Suprapubic skin (tissue), 4 donors: ENCODE data around the gene SLC30A9. TPM values are rescaled to one million over a fixed set of nuclear protein-coding genes. Genes with fewer than 3 reads are reported as not detected.

Source experiments
- DNase-seq, 2 donors: peaks; one replicate each; pipeline ENCODE4 v3.0.0-alpha.2; 2019; ENCODE audit warnings: low spot score in 2 of 2
- H3K27ac ChIP-seq: fragments of 200-600 bp; sonication (generic); one replicate; pipeline ENCODE4 v1.5.1; 2019
- H3K27me3 ChIP-seq: fragments of 200-600 bp; sonication (generic); one replicate; pipeline ENCODE4 v1.5.1; 2019
- H3K36me3 ChIP-seq: fragments of 200-600 bp; sonication (generic); one replicate; pipeline ENCODE4 v1.5.1; 2019
- H3K4me1 ChIP-seq: fragments of 200-600 bp; sonication (generic); one replicate; pipeline ENCODE4 v1.5.1; 2019
- H3K4me3 ChIP-seq: fragments of 200-600 bp; sonication (generic); one replicate; pipeline ENCODE4 v1.5.1; 2019; ENCODE audit warnings: mild to moderate bottlenecking
- H3K9me3 ChIP-seq: fragments of 200-600 bp; sonication (generic); one replicate; pipeline ENCODE4 v1.5.1; 2019
- CTCF ChIP-seq, 2 donors: fragments of 200-600 bp in 1 of 2; fragments of 450-650 bp in 1 of 2; sonication (generic) in 1 of 2; IDR thresholded peaks; one replicate each; pipeline ENCODE4 v1.5.1; 2016 to 2019; ENCODE audit warnings: antibody characterized with exemption in 2 of 2, mild to moderate bottlenecking in 1 of 2, moderate library complexity in 1 of 2
- EP300 ChIP-seq: sonication (generic); formaldehyde crosslinking; IDR thresholded peaks from one replicate; pipeline ENCODE4 v1.6.1; 2017; ENCODE audit warnings: antibody characterized with exemption
- POLR2A ChIP-seq, 2 donors: fragments of 450-650 bp; IDR thresholded peaks; one replicate each; pipeline ENCODE4 v1.6.1; 2017; ENCODE audit warnings: antibody characterized with exemption in 2 of 2, mild to moderate bottlenecking in 2 of 2, moderate library complexity in 2 of 2
- POLR2AphosphoS5 ChIP-seq, 3 donors: sonication (generic); formaldehyde crosslinking; IDR thresholded peaks; one replicate each; pipeline ENCODE4 v1.6.1; 2017; ENCODE audit warnings: antibody characterized with exemption in 3 of 3
- WGBS: methylation state at CpG from one replicate; pipeline ENCODE4 v1.1.5; 2018; 5-methylcytosine and 5-hydroxymethylcytosine counted together
- total RNA-seq, 4 donors: library from RNA; depleted of rRNA; stranded (reverse); fragments of >200 nt; gene quantifications; one replicate each; pipeline ENCODE4 v1.1.0, GENCODE V29; 2016

SLC30A9 gene
- total RNA-seq, 4 donors from 2014 or later: 24.6 to 56.0 (median 38.8) TPM

GRCh38 chr4:41985151-41985550 is 5.2 kb upstream of the SLC30A9 start:
- Histone ChIP-seq H3K27me3 (no peaks in the 10 kb centered on the region), H3K27ac (no peak overlapping the region), H3K9me3 (no peaks in the 10 kb centered on the region), H3K4me3 (no peak overlapping the region), H3K36me3 (no peaks in the 10 kb centered on the region), H3K4me1 (peaks cover 8% of the 10 kb centered on the region)
- no peak for TF ChIP-seq POLR2A (IDR thresholded peaks at IDR 0.05)
- TF ChIP-seq CTCF (IDR thresholded peaks at IDR 0.05): no peak
- TF ChIP-seq POLR2AphosphoS5 (IDR thresholded peaks at IDR 0.05): no peak
- no peak for TF ChIP-seq EP300
- DNase-seq: no peak
- WGBS: 26% methylated on average over 1 of the region's 1 CpG

- Histone ChIP-seq H3K27me3 (no peaks in the 10 kb centered on the region), H3K27ac (peak overlapping the region; percentile 80), H3K4me3 (peak overlapping the region; percentile 92), H3K36me3 (no peaks in the 10 kb centered on the region), H3K9me3 (no peaks in the 10 kb centered on the region), H3K4me1 (peaks cover 24% of the 10 kb centered on the region)
- DNase-seq: no peak
- TF ChIP-seq EP300: peak; percentile 33
- no peak for TF ChIP-seq POLR2AphosphoS5 (IDR thresholded peaks at IDR 0.05)
- 1% methylated on average over 12 of the region's 12 CpGs for WGBS
Observed at GRCh38 chr4:41989994-41990364, 351 bp upstream of the SLC30A9 start.

GRCh38 chr4:41991916-41992767 is 1.8 kb downstream of the SLC30A9 start:
- peak overlapping the region; percentile 92 for H3K4me3 ChIP-seq
- no peak overlapping the region for H3K27ac ChIP-seq
- no peak for TF ChIP-seq EP300
- TF ChIP-seq POLR2A (IDR thresholded peaks at IDR 0.05): no peak
- no peak for TF ChIP-seq POLR2AphosphoS5 (IDR thresholded peaks at IDR 0.05)
- TF ChIP-seq CTCF (IDR thresholded peaks at IDR 0.05): no peak
- no peaks in the 10 kb centered on the region for H3K27me3 ChIP-seq
- no peak for DNase-seq
- H3K4me1 ChIP-seq: peaks cover 24% of the 10 kb centered on the region
- no peaks in the 10 kb centered on the region for H3K36me3 ChIP-seq
- H3K9me3 ChIP-seq: no peaks in the 10 kb centered on the region
- 91% methylated on average over 10 of the region's 10 CpGs for WGBS

- no peaks in the 10 kb centered on the region for H3K27me3 ChIP-seq
- H3K4me3 ChIP-seq: no peak overlapping the region
- H3K4me1 ChIP-seq: peaks cover 24% of the 10 kb centered on the region
- TF ChIP-seq EP300 (no peak), POLR2A (IDR thresholded peaks at IDR 0.05) (no peak), POLR2AphosphoS5 (IDR thresholded peaks at IDR 0.05) (no peak), CTCF (IDR thresholded peaks at IDR 0.05) (no peak)
- WGBS: 83% methylated on average over 4 of the region's 4 CpGs
- DNase-seq: no peak
- H3K27ac ChIP-seq: no peak overlapping the region
- H3K9me3 ChIP-seq: no peaks in the 10 kb centered on the region
- no peaks in the 10 kb centered on the region for H3K36me3 ChIP-seq
Observed at GRCh38 chr4:41992967-41993857, 2.9 kb downstream of the SLC30A9 start.

- H3K4me3 ChIP-seq: no peak overlapping the region
- DNase-seq: no peak
- H3K9me3 ChIP-seq: no peaks in the 10 kb centered on the region
- no peaks in the 10 kb centered on the region for H3K36me3 ChIP-seq
- H3K4me1 ChIP-seq: peaks cover 22% of the 10 kb centered on the region
- no peak for TF ChIP-seq EP300
- no peak for TF ChIP-seq POLR2A (IDR thresholded peaks at IDR 0.05)
- no peak for TF ChIP-seq POLR2AphosphoS5 (IDR thresholded peaks at IDR 0.05)
- no peak for TF ChIP-seq CTCF (IDR thresholded peaks at IDR 0.05)
- H3K27ac ChIP-seq: no peak overlapping the region
- WGBS: 88% methylated on average over 3 of the region's 3 CpGs
- H3K27me3 ChIP-seq: no peaks in the 10 kb centered on the region
Observed at GRCh38 chr4:41994461-41994985, 4.2 kb downstream of the SLC30A9 start.
